ENCODE results near the gene AK4.

AK4 gene

DNA sequence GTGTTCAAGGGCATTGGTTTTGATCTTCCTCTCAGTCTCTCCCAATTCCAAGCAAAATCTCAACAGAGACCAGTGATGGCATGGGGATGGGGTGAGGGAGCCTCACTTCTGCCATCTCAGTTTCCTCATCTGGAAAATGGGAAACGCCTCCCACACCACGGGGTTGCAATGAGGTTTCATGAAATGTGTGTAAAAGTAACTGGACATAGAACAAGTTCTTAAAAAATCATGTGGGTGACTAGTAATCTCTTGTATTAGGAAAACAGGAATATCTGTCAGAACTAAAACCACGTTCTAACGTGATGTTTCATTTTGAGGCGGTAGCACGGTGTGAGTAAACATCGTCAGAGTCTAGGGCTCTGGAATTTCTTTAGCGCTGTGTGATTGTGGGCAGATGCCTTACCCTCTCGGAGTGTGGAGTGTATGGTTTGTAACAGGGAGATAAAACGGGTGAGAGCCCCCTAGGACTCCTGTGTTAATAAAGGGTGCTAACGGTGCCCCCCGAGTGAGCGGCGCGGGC is 105.9 kb downstream of the AK4 start:
- DNase-seq, result no peak

DNA sequence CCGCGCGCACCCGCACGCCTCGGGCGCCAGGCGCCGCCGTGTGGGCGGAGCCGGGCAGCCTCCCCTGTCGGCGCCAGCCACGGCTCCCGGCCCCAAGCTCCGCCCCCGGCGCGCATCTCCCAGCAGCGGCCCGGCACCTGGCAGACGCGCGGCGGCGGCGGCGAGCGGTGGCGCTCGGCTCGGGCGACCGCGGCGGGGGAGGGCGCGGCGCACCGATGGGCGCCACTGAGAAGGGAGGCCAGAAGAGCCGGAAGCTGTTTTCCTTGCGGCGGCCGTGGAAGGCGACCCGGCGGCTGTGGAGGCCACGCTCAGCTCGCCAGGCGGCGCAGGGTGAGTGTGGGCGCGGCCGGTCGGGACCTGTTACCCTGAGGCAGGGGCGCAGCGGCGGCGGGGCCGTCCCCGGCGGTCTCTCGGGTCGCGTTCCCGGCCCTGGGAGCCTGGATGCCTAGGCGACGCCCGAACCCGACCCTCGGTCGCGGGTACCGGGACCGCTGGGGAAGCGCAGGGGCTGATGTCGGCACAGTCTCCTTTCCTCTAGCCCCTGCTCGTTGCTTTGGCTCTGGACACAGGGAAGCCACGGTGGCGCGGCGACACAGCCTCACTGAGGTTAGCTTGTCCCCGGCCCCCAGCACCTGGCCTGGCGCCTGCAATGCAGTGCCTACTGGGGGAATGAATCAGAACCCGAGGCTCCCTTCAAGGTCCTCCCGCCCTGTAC is 106.5 kb downstream of the AK4 start:
- DNase-seq, result peak; percentile 49

DNA sequence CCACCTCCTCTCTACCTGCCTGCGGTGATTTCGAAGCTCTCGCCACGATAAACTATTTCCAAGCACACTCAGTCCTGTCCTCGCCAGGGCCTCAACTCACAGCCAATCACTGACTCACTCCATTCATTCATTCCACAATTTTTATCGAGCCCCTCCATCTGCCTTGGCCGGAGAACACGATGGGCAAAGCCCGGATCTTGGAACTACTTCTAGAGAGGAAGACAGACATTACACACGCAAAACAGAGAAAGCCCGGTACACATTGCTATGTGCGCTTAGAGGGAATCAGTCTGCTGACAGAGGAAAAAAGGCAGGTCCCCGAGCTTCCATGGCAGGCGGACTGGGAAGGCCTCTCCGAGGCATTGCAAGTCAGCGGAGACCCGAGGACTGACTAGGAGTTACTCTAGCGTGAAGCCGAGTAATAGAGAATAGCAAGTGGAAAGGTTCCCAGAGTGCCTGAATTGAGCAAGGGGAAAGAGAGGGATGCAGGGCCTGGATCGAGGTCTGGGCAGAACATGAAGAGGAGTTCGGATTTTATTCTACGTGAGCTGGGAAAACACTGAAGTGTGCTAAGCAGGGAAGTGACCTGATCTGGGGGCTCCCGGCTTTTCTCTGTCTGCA is 107.1 kb downstream of the AK4 start:
- no peak for DNase-seq

DNA sequence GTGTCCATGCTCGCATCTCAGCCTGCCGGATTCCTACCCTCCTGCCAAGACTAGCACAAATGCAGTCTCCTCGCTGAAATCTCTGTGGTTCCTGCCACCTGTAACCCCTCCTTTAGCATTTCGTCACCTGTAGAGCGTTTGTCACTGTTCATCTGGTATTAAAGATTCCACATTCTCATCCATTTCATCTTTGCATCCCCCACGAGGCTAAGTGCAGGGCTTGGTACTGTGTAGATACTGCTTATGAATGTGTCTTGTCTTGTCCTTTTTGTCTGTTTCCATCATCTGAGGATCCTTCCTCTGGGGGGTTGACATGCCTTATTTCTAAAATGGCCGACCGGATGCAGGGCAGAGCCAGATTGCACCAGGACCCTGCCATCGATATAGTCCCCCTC is 107.7 kb downstream of the AK4 start:
- DNase-seq, result no peak

DNA sequence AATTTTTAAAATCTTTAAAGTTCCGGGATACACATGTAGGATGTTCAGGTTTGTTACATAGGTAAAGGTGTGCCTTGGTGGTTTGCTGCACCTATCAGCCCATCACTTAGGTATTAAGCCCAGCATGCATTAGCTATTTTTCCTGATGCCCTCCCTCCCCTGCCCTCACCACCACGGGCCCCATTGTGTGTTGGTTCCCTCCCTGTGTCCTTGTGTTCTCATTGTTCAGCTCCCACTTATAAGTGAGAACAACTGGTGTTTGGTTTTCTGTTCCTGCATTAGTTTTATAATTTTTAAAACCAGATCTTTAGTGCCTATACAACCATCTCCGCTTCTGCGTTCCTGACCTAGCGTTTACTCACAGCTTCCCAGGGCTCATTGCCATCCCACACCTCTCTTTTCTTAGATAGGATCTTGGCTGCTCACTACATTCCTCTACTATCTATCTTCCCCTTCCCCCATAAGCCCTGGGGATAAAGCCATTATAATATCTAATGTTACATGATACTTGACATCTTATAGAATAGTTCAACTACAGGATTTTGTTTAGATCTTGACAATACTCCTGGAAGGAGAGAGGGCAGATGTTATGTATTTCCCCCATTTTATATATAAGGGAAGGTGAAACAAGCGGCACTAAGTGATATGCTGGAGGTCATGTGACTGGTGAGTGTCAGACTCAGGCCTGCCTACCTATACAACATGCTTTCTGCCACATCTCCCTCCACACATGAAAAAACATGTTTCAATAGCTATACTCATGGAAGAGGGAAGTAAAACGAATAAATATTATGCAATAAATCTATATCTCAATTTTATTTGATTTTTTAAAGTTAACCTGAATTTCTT is 109.1 kb downstream of the AK4 start:
- DNase-seq, result no peak

DNA sequence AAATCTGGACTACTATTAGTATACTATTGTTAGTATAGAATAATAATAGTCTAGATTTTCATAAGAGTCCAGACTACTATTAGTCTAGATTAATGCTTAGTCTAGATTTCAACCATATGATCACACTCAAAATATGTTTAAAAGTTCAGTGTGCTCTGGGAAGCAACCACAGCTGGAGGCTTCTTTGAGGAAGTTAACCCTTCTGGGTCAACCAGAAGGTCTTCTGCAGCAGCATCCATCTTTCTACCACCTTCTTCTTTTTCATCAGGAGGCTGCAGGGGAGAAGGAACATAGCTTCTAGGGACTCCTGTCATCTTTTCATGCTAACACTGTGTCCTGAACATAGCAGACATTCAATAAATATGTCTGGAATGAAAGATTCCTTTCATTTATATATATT is 110.1 kb downstream of the AK4 start:
- DNase-seq, result no peak

DNA sequence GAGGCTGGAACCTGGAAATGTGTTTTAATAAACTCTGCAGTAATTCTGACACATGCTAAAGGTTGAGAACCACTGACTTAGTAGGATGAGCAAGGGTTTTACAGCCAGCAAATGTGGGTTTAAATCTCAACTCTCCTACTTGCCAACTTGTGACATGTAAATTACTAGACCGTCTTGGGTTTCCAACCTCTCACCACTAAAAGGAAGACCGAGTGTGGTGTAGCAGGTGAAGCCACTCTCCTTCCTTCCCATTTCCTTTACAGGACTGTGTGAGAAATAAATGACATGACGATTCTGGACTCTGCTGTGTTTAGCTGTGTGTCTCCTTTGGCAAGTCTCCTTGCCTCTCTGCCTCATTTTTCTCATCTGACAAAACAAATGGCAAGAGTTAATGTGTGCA is 111.8 kb downstream of the AK4 start:
- no peak for DNase-seq

DNA sequence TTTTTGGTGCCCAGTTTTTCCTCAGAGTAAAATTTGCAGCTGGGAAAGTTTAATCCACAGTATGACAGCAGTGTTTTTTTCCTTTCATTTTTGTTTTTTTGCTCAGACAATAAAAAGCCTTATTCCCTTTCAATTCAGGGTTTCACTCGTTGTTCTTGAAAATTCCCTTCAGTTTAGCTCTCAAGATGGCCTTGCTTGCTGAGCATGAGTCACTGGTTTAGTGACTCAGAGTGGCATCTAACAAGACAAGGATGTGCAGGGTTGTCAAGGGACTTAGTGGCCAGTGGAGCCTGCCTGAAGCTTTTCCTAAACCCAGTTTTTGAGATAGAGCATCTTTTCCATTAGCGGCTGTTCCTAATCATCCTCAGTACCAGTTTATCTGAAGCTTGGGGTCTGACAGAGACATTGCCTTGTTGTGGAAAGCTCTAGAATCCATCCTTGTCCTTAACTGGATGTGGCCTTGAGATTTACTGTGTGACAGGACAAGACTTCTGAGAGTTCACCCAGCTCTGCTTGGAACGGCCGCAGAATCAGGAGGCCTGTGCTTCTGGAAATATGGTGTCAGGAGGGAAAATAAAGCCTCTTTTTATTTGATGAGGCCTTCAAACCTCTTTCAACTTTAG is 113.0 kb downstream of the AK4 start:
- peak; percentile 74 for DNase-seq

DNA sequence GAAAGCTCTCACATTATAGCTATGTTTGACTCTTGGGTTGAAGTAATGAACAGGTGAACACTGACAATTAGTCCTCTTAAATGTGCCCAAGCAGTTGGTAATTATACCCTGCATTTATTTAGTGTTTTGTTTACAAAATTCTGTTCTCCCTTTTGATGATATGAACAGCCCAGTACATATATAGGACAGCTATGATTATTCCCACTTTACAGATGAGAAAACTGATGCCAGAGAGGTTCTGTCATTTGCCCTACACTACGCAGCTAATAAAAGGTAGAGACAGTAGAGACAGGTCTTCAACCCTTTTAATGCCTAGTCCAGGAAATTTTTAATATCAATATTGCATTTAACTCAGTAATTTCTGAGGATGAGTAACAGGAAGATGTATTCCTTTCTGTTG is 115.3 kb downstream of the AK4 start:
- no peak for DNase-seq

DNA sequence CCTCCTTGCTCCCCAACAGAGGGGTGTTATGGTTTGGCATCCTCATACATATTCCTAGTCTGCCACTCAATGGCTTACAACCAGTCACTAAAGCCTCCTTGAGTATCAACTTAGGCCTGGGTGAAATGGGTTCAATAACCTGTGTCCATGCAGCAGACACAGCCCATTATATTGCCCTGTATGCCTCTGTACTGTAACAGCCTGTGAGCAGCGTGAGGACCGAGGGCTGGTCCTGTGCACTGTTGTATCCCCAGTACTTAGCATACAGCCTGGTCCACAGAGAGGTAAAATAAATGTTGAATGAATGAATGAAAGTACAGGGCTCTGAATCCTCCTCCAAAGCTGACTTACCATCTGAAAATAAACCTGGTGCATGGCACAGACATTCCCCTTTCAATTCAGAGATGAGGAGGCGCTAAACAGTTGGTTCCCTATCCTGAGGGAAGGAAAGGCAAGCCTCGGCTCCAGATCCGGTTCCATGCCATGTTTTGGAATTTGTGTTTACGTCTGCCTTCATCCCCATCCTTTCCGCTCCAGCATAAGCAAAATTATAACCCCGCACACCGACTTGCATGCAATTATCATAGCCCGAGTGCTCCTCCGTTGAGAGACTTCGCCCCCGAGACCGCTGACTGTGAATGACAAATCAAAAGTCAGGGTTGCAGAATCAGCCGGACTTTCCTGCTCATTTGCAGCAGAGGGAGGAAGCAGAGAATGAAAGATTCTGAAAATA is 116.4 kb downstream of the AK4 start:
- peak; percentile 67 for DNase-seq

DNA sequence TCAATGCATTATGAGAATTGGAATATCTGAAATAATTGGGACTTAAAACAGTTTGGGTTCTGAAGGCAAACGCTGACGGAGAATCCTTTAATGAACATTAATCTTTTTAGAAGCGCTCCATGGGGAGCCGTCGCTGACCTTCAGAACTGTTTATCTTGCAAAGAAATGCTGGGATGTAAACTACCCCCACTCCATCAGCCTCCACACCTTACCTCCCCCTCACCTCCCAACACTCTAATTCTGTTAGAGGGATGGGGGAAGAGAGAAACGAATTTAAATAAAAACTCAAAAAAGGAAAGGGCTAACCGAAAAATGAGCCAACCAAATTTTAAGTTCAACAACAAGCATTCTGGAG is 117.3 kb downstream of the AK4 start:
- no peak for DNase-seq

DNA sequence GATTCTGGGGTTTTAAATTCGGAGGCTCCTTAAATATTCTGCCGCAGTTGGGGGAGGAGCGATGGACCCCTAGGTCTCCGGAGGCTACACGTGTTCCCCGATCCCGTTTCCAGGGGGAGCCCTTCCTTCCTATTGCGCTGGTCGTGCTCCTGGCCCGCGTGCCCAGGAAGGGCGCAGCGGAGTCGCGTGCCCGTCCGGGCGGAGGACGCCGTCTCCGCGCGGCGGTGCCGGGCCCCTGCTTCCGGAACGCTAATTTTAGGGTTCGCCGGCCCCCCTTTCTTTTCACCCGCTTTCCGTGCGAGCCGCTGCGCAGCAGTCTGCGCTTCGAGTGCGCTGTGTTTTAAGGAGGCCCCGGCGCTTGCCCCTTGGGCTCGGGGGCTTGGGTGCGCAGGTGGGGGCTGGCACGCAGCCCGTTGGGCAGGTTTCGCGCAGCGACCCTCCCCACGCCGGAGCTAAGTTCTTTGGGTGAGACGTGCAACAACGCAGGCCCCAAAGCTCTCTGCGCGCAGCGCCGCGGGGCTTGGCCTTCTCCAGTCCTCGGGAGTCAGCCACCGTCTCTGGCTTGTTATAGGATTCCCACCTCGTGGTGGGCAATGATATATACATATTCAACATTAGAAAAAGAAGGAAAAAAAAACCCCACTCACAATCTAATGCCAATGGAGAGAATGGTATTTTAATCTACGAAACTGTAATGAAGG is 117.8 kb downstream of the AK4 start:
- peak; percentile 69 for DNase-seq

DNA sequence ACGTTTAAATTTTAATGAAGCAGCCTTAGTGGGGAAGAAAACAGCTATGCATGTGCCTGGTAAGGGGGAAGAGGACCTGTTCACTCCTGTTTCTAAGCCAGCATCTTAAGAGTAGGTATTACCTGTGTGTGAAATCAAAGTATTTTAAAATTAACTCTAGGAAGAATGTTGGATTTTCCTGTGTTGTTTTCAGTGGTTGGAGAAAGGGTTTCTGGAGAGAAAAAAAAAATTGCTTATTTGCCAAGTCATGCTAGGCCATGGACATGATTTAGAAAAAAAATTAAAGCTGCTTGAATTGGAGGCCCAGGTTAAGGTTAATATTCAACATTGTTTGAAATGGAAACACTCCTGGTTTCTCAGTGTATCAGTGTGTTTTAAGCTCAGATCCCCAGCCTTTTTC is 118.5 kb downstream of the AK4 start:
- DNase-seq, result no peak

DNA sequence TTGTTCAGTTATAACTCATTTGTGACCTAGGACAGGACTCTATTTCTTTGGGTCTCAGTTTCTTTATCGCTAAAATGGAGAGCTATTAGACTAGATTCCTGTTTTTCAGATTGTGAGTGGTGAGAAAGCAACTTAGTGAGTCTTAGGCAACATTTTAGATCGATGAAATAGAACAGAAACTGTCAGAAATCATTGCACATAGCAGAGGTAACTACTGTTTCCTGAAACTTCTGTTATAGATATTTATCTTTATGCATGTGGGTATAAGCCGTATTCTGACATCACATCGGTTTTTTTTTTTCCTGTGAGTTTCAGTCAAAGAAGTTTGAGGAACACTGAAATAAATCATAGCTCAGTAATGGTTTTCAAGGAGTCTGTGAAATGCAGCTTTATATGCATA is 119.3 kb downstream of the AK4 start:
- DNase-seq, result no peak

DNA sequence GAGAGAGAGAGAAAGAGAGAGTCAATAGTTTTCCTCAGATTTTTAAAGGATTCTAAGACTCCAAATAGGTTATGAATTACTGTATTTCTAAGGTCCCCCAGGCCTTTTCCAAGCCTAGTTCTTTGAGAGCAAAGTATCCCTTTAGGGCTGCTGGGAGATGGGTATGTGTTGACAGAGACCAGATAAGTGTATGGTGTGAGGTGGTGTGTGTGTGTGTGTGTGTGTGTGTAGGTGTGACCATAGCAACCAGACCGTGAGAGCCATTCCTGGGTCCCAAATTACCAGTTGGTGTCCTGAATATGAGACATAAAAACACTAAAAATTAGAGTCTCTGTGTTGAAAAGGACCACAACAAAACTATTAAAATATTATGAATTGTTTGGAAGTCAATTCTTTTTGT is 119.7 kb downstream of the AK4 start:
- no peak for DNase-seq

DNA sequence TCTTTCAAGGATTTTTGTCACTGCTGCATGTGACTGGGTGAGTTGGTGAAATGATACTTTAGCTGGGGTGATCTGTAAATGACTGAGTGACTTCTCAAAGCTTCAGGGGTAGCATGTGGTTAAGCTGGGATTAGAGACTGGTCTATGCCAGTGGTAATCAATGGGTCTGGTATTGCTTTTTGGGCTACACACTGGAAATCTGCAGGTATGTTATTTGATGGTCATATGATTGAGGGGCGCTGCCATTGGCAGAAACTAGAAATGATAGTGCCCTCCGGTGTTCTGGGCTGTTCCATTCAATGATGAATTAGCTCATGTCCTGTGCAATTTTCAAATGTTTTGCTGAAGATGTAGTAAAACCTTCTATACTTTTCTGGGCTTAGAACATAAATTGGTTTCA is 121.6 kb downstream of the AK4 start:
- no peak for DNase-seq

DNA sequence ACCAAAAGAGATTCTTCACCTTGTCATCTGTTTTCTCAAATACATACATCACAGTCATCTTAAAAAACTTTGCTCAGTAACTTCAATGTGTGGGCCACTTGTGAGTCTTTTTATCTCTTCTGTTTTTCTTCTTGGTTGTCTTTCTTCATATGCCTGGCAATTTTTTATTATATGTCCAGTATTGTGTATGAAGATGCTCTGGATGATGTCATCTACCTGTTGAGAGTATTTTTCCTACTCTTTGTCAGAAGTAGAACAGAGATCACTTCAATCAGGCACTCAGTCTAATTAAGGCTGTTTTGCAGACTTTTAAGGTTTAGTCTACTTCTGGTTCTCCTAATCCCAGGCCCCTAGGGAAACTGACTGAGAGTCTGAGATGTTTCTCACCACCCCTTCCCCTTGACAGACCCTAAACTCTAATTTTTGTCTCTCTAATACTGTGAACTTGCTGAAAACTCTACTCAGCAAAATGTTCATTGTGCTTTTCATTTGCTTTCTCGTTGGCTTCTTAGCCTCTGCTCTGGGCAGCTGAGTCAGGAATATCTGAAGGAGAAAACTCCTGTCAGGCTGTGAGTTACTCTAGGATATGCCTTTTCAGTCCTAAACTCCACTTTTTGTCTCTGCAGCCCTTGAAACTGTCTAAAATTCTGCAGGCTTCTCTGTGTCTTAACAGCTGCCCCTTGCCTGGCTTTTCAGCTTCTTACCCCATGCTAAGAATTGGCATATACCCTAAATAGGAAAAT is 128.4 kb downstream of the AK4 start:
- DNase-seq, result no peak

DNA sequence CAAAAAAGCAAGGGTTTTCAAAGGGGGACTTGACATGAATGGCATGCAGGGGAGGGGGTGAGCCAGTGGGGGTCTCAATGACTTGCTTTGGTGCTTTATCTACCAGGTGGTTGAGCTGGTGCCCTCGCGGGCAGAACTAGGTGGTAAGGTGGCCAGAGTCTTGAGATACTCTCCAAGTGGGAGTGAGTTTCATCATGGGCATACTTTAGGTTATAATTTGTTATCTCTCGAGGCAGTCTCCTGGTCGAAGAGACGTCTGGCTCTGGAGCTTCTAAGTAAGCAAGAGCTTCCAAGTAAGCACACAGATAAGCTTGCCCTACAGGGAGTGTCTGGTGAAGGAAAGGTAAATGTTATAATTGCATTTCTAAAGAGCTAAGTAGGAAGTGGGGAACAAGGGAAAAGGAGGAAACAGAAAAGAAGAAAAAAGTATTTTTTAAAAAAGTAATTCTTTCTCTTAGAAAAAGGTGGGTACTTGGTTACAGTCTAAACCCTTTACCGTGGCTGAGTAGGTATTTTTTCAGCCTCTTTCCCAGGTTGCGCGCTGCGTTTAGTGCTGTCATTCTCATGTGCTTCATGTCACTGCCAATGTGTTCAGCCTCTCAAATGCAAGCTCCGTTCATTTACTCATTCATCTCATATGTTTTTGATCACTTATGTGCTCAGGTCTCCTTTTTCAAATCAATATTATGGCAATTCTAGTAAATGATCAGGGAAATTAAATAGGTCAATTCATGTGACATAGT is 129.8 kb downstream of the AK4 start:
- no peak for DNase-seq

DNA sequence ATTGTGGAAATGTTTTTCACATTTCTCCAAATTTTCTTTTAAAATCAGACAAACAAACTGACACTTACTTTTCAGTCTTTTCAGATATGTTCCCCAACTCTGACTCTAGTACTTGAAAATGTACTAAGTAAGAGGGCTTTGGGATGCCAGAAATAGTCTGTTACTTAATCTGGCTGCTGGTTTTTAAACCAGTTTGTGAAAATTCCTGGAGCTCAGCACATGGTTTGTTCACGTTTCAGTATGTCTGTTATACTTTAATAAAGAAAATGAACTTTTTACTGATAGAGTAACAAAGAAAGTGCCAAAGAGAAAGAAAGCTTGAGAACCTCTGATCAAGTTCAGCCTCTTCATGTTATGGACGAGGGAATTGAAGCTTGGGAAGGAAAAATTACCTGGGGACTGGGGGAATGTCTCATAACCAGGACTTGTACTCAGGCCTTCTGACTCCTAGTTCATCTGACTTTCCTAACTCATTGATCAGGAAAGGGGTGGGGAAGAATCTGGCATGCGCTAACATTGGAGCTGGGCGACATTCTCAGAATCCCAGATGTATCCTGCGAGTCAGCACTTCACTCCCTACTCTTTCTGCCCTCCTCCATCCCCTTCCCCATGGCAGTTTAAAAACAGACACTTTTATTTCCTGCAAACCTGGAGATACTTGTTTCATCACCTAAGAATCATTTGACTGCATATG is 130.5 kb downstream of the AK4 start:
- peak; percentile 6 for DNase-seq

Measured in fibroblast of skin of abdomen (primary cell).